OCI-LY1 (cell line): ENCODE data around the gene CSPG5.

Experiments
- H2AFZ ChIP-seq: fragments of 200-600 bp; sonication (generic), shearing (Covaris generic); 2 replicates; pipeline ENCODE4 v1.6.0; 2014; ENCODE audit warnings: antibody characterized with exemption, mild to moderate bottlenecking, low read length
- H3F3A ChIP-seq: fragments of 200-600 bp; sonication (generic), shearing (Covaris generic); 2 replicates; pipeline ENCODE4 v1.6.0; 2014; ENCODE audit warnings: mild to moderate bottlenecking, antibody characterized with exemption, low read length, moderate library complexity; ENCODE audit not compliant: insufficient read depth
- H3K27ac ChIP-seq: fragments of 200-600 bp; sonication (generic); 2 replicates; pipeline ENCODE4 v1.5.1; 2014; ENCODE audit warnings: low read length, mixed run types, mild to moderate bottlenecking, low read depth; ENCODE audit not compliant: poor library complexity, severe bottlenecking
- H3K27me3 ChIP-seq: fragments of 200-600 bp; sonication (generic); 2 replicates; pipeline ENCODE4 v1.6.0; 2014; ENCODE audit warnings: antibody characterized with exemption, mild to moderate bottlenecking, low read length, moderate library complexity; ENCODE audit not compliant: insufficient read depth
- H3K36me3 ChIP-seq: fragments of 200-600 bp; sonication (generic); 2 replicates; pipeline ENCODE4 v1.6.1; 2014; ENCODE audit warnings: mild to moderate bottlenecking, antibody characterized with exemption, low read length, moderate library complexity, mixed read lengths; ENCODE audit not compliant: insufficient read depth
- H3K4me1 ChIP-seq: fragments of 200-600 bp; sonication (generic); 2 replicates; pipeline ENCODE4 v1.5.1; 2014; ENCODE audit warnings: mild to moderate bottlenecking, low read length, moderate library complexity; ENCODE audit not compliant: insufficient read depth, severe bottlenecking
- H3K4me2 ChIP-seq: fragments of 200-600 bp; sonication (generic), shearing (Covaris generic); 2 replicates; pipeline ENCODE4 v1.6.1; 2014; ENCODE audit warnings: low read length
- H3K4me3 ChIP-seq: fragments of 200-600 bp; sonication (generic); 2 replicates; pipeline ENCODE4 v1.5.1; 2014; ENCODE audit warnings: low read length, low read depth, mild to moderate bottlenecking, mixed read lengths; ENCODE audit not compliant: poor library complexity, severe bottlenecking
- H3K79me2 ChIP-seq: fragments of 200-600 bp; shearing (Covaris generic); 2 replicates; pipeline ENCODE4 v1.6.1; 2016; ENCODE audit warnings: mixed run types, low read length, mixed read lengths; ENCODE audit not compliant: insufficient read depth
- H3K9ac ChIP-seq: fragments of 200-600 bp; sonication (generic), shearing (Covaris generic); 2 replicates; pipeline ENCODE4 v1.6.1; 2014; ENCODE audit warnings: mild to moderate bottlenecking, low read length, mixed read lengths
- H3K9me2 ChIP-seq: fragments of 200-600 bp; sonication (generic), shearing (Covaris generic); 2 replicates; pipeline ENCODE4 v1.6.1; 2014; ENCODE audit warnings: low read depth, mild to moderate bottlenecking, low read length, mixed read lengths
- H3K9me3 ChIP-seq: fragments of 200-600 bp; shearing (Covaris generic); 2 replicates; pipeline ENCODE4 v1.6.1; 2014; ENCODE audit warnings: low read length, mixed read lengths
- H4K20me1 ChIP-seq: fragments of 200-600 bp; sonication (generic), shearing (Covaris generic); 2 replicates; pipeline ENCODE4 v1.6.0; 2016; ENCODE audit warnings: mild to moderate bottlenecking, low read length; ENCODE audit not compliant: insufficient read depth
- EZH2 ChIP-seq: fragments of 200-600 bp; sonication (generic), shearing (Covaris generic); IDR thresholded peaks from 2 replicates; pipeline ENCODE4 v1.8.0; 2017; ENCODE audit warnings: borderline replicate concordance, mixed run types, mild to moderate bottlenecking, antibody characterized with exemption, low read length, moderate library complexity, mixed read lengths
- TF ChIP-seq, protein P1 (sequence below): fragments of 200-600 bp; sonication (generic), shearing (Covaris generic); IDR thresholded peaks from 2 replicates; pipeline ENCODE4 v1.5.1; 2017; ENCODE audit warnings: mild to moderate bottlenecking, antibody characterized with exemption, low read length, moderate library complexity, mixed read lengths

The CSPG5 gene

GRCh38 chr3:47580481-47580880, 1.8 kb upstream of the CSPG5 start:
- Histone ChIP-seq H3F3A (no peaks in the 10 kb centered on the region), H2AFZ (no peak overlapping the region), H3K9me3 (no peaks in the 10 kb centered on the region), H3K9ac (no peak overlapping the region), H3K27ac (no peak overlapping the region), H3K4me3 (no peak overlapping the region), H3K4me2 (no peak overlapping the region), H3K4me1 (no peaks in the 10 kb centered on the region), H3K36me3 (peaks cover 14% of the 10 kb centered on the region), H3K9me2 (no peaks in the 10 kb centered on the region), H3K27me3 (peaks cover 10% of the 10 kb centered on the region; the same call in 1 of the 2 replicates), H4K20me1 (no peaks in the 10 kb centered on the region), H3K79me2 (no peaks in the 10 kb centered on the region)
- TF ChIP-seq EZH2 = no peak
- TF ChIP-seq, protein P1, sequence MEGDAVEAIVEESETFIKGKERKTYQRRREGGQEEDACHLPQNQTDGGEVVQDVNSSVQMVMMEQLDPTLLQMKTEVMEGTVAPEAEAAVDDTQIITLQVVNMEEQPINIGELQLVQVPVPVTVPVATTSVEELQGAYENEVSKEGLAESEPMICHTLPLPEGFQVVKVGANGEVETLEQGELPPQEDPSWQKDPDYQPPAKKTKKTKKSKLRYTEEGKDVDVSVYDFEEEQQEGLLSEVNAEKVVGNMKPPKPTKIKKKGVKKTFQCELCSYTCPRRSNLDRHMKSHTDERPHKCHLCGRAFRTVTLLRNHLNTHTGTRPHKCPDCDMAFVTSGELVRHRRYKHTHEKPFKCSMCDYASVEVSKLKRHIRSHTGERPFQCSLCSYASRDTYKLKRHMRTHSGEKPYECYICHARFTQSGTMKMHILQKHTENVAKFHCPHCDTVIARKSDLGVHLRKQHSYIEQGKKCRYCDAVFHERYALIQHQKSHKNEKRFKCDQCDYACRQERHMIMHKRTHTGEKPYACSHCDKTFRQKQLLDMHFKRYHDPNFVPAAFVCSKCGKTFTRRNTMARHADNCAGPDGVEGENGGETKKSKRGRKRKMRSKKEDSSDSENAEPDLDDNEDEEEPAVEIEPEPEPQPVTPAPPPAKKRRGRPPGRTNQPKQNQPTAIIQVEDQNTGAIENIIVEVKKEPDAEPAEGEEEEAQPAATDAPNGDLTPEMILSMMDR = no peak

DNA sequence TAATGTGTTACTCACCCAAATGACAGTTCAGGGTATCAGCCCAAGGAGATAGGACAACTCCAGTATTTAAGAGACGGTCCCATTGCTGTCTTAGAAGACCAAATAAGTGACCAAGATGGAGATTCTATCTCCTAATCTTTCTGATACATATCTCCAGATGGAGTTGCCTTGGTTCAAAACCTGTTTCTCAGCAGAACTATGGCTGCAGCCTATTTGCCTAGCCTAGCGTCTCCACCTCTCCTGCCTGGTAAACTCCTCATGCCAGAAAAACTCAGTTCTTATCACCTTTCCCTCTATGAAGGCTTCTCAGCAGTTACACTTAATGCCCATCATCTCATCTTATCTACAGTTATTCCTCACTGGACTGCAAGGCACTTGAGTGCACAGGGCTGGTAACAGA, 1.2 kb upstream of the CSPG5 start:
- no peaks in the 10 kb centered on the region for H4K20me1 ChIP-seq
- no peak overlapping the region for H2AFZ ChIP-seq
- peaks cover 8% of the 10 kb centered on the region for H3K36me3 ChIP-seq
- TF ChIP-seq EZH2 = no peak
- TF ChIP-seq, protein P1 = no peak
- peaks cover 10% of the 10 kb centered on the region; the same call in 1 of the 2 replicates for H3K27me3 ChIP-seq
- H3K4me1 ChIP-seq = no peaks in the 10 kb centered on the region
- H3K4me2 ChIP-seq = no peak overlapping the region
- H3K4me3 ChIP-seq = no peak overlapping the region
- H3F3A ChIP-seq = no peaks in the 10 kb centered on the region
- H3K79me2 ChIP-seq = no peaks in the 10 kb centered on the region
- H3K27ac ChIP-seq = no peak overlapping the region
- no peaks in the 10 kb centered on the region for H3K9me2 ChIP-seq
- no peaks in the 10 kb centered on the region for H3K9me3 ChIP-seq
- H3K9ac ChIP-seq = no peak overlapping the region

DNA sequence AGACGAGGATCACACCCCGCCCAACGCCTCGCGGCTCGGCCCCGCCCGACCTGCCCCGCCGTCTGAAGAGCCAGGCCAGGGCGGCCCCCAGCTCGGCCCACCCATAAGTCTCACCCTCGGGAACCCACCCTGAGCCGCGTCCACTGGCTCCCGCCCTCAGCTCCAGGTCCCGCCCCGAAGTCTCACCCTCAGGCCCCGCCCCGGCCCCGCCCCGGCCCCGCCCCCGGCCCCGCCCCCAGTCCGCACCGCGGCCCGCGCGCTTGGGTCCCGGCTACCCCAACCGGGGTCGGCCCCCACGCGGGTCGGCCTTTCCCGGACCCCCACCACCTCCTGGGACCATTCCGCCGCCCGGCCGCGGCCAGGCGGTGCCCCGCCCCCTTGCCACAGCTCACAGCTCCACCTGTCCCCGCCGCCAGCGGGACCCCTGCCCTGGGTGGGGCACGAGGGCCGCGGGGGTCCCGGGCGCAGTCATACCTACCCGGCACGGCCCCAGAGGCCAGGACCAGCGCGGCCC, 489 bp downstream of the CSPG5 start:
- Histone ChIP-seq H3K4me3 (peak overlapping the region; percentile 72), H4K20me1 (no peaks in the 10 kb centered on the region), H3K36me3 (no peaks in the 10 kb centered on the region), H2AFZ (no peak overlapping the region), H3K27ac (no peak overlapping the region), H3K9me2 (no peaks in the 10 kb centered on the region), H3K4me2 (peak overlapping the region; percentile 78), H3K27me3 (peaks cover 10% of the 10 kb centered on the region; the same call in 1 of the 2 replicates), H3K4me1 (no peaks in the 10 kb centered on the region), H3K9me3 (no peaks in the 10 kb centered on the region), H3F3A (no peaks in the 10 kb centered on the region), H3K9ac (no peak overlapping the region; the same call in 1 of the 2 replicates), H3K79me2 (no peaks in the 10 kb centered on the region)
- TF ChIP-seq, protein P1 = no peak
- TF ChIP-seq EZH2 = no peak
